Coronary artery (tissue), 2 donors: ENCODE results near the gene KCNRG.

ENCODE experiments used
- DNase-seq: peaks from one replicate; pipeline ENCODE4 v3.0.0-alpha.2; 2017; ENCODE audit warnings: low spot score
- H3K27ac ChIP-seq, 2 donors: fragments of 200-600 bp; sonication (generic); one replicate each; pipeline ENCODE4 v1.5.1; 2016 to 2019
- H3K4me3 ChIP-seq: fragments of 200-600 bp; sonication (generic); 2 replicates; pipeline ENCODE4 v1.5.1; 2016; ENCODE audit warnings: mild to moderate bottlenecking, moderate library complexity
- TF ChIP-seq, protein P1 (sequence below): fragments of 200-600 bp; sonication (generic); IDR thresholded peaks from one replicate; pipeline ENCODE4 v1.5.1; 2019; ENCODE audit warnings: antibody characterized with exemption

KCNRG gene

GRCh38 chr13:50030315-50030714, 15.1 kb downstream of the KCNRG start:
- Histone ChIP-seq H3K4me3 (no peak overlapping the region), H3K27ac (no peak overlapping the region)
- TF ChIP-seq, protein P1, sequence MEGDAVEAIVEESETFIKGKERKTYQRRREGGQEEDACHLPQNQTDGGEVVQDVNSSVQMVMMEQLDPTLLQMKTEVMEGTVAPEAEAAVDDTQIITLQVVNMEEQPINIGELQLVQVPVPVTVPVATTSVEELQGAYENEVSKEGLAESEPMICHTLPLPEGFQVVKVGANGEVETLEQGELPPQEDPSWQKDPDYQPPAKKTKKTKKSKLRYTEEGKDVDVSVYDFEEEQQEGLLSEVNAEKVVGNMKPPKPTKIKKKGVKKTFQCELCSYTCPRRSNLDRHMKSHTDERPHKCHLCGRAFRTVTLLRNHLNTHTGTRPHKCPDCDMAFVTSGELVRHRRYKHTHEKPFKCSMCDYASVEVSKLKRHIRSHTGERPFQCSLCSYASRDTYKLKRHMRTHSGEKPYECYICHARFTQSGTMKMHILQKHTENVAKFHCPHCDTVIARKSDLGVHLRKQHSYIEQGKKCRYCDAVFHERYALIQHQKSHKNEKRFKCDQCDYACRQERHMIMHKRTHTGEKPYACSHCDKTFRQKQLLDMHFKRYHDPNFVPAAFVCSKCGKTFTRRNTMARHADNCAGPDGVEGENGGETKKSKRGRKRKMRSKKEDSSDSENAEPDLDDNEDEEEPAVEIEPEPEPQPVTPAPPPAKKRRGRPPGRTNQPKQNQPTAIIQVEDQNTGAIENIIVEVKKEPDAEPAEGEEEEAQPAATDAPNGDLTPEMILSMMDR: no peak
- DNase-seq: no peak

GRCh38 chr13:50033725-50034124, 18.5 kb downstream of the KCNRG start:
- peak overlapping the region in 1 of 2 donors; percentile 42 for H3K27ac ChIP-seq
- H3K4me3 ChIP-seq: no peak overlapping the region
- TF ChIP-seq, protein P1: no peak
- no peak for DNase-seq

GRCh38 chr13:50037788-50038187, 22.5 kb downstream of the KCNRG start:
- no peak overlapping the region for H3K27ac ChIP-seq
- no peak overlapping the region for H3K4me3 ChIP-seq
- TF ChIP-seq, protein P1: no peak
- DNase-seq: no peak

DNA sequence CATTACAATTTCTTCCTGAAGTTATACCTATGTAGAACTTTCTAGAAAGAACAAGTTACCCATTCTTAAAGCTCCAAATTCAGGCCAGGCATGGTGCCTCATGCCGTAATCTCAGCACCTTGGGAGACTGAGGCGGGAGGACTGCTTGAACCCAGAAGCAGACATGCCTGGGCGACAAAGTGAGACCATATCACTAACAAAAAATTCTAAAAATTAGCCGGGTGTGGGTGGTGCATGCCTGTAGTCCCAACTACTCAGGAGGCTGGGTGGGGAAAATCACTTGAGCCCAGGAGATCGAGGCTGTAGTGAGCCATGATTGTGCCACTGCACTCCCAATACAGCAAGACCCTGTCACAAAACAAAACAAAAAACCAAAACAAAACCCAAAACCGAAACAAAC, 23.0 kb downstream of the KCNRG start:
- TF ChIP-seq, protein P1: no peak
- DNase-seq: no peak

GRCh38 chr13:50052478-50052877, 37.2 kb downstream of the KCNRG start:
- TF ChIP-seq, protein P1: no peak
- H3K27ac ChIP-seq: no peak overlapping the region
- DNase-seq: no peak
- H3K4me3 ChIP-seq: no peak overlapping the region

More for the DNA sequence above, 23.0 kb downstream of the KCNRG start:
- Histone ChIP-seq H3K4me3 (no peak overlapping the region), H3K27ac (no peak overlapping the region)

GRCh38 chr13:50053844-50054243, 38.6 kb downstream of the KCNRG start:
- TF ChIP-seq, protein P1: no peak
- no peak overlapping the region for H3K4me3 ChIP-seq
- DNase-seq: no peak
- no peak overlapping the region for H3K27ac ChIP-seq

GRCh38 chr13:50055454-50055853, 40.2 kb downstream of the KCNRG start:
- DNase-seq: no peak
- H3K27ac ChIP-seq: no peak overlapping the region
- no peak overlapping the region for H3K4me3 ChIP-seq
- TF ChIP-seq, protein P1: no peak
